NCI-H1694 (cell line): ENCODE measurements around the gene SNAI1.

Source experiments
- DNase-seq: peaks from one replicate; lab custom pipeline; 2025; lab: John Stamatoyannopoulos, UW

SNAI1 gene

DNA sequence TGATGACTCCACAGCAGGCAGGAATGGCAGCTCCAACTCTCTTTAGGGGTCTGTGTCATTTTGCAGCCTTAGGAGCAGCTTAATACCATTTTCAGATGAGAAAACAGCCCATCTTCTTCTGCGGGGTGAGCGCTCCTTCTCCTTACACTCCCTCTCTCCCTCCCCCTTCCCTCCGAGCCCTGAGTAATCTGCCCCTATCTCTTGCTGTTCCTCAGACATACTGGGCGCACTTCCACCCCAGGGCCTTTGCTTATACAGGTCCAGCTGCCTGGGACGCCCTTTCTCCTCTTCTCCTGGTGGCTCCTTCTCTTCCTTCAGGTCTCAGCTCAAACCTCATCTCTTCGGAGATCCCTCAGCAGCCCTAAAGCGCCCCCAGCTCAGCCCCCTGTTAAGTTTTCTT lies 54.8 kb downstream of the SNAI1 start:
- no peak for DNase-seq

DNA sequence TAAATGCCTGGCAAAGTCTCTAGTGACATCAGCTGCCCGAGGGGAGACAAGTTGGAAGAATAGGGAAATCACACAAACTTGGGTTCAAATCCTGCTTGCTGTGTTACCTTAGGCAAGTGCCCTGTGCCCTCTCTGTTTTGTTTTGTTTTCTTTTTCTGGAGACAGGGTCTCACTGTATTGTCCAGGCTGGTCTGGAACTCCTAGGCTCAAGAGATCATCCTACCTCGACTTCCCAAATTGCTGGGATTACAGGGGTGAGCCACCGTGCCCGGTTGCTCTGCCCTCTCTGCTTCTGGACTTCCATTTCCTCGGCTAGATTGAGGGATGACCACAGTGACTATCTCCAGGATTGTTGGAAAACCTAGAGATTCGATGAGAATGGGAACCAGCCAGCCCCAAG lies 55.4 kb downstream of the SNAI1 start:
- no peak for DNase-seq
